SK-N-DZ (cell line): ENCODE data around the gene SYNGR1.
"Not testable (repeated sequence)": the region's sequence is repeated elsewhere in the genome, so short reads cannot be mapped to it uniquely, and the experiment has no call there.

Experiments used
- DNase-seq: peaks from one replicate; pipeline ENCODE4 v3.0.0-alpha.2; 2015; ENCODE audit warnings: low spot score

The SYNGR1 gene

GRCh38 chr22:39350757-39351688, 1.2 kb downstream of the SYNGR1 start:
- DNase-seq = no peak

- peak; percentile 65 for DNase-seq
Measured at GRCh38 chr22:39351689-39352214, 2.0 kb downstream of the SYNGR1 start.

GRCh38 chr22:39352306-39352891, 2.6 kb downstream of the SYNGR1 start:
- no peak for DNase-seq

GRCh38 chr22:39353346-39353745, 3.6 kb downstream of the SYNGR1 start:
- no peak for DNase-seq

GRCh38 chr22:39355080-39355479, 5.3 kb downstream of the SYNGR1 start:
- no peak for DNase-seq

- not testable (repeated sequence) for DNase-seq
Measured at GRCh38 chr22:39355805-39356204, 6.0 kb downstream of the SYNGR1 start.

- no peak for DNase-seq
Measured at GRCh38 chr22:39356464-39356863, 6.7 kb downstream of the SYNGR1 start.

- not testable (repeated sequence) for DNase-seq
Measured at GRCh38 chr22:39357110-39358108, 7.6 kb downstream of the SYNGR1 start.

GRCh38 chr22:39358197-39358596, 8.4 kb downstream of the SYNGR1 start:
- not testable (repeated sequence) for DNase-seq

- DNase-seq = no peak
Measured at GRCh38 chr22:39359659-39360195, 9.9 kb downstream of the SYNGR1 start.

GRCh38 chr22:39360242-39360641, 10.5 kb downstream of the SYNGR1 start:
- no peak for DNase-seq

GRCh38 chr22:39360674-39361413, 11.1 kb downstream of the SYNGR1 start:
- DNase-seq = no peak

- DNase-seq = no peak
Measured at GRCh38 chr22:39361496-39361895, 11.7 kb downstream of the SYNGR1 start.

GRCh38 chr22:39362271-39362670, 12.5 kb downstream of the SYNGR1 start:
- no peak for DNase-seq

GRCh38 chr22:39362932-39363331, 13.1 kb downstream of the SYNGR1 start:
- no peak for DNase-seq

GRCh38 chr22:39363751-39364515, 14.1 kb downstream of the SYNGR1 start:
- DNase-seq = no peak

- DNase-seq = no peak
Measured at GRCh38 chr22:39364714-39365491, 15.1 kb downstream of the SYNGR1 start.

- DNase-seq = no peak
Measured at GRCh38 chr22:39365492-39365780, 15.6 kb downstream of the SYNGR1 start.

GRCh38 chr22:39367035-39367434, 17.2 kb downstream of the SYNGR1 start:
- DNase-seq = no peak
